ENCODE measurements around the gene VAV1.

VAV1 gene

DNA sequence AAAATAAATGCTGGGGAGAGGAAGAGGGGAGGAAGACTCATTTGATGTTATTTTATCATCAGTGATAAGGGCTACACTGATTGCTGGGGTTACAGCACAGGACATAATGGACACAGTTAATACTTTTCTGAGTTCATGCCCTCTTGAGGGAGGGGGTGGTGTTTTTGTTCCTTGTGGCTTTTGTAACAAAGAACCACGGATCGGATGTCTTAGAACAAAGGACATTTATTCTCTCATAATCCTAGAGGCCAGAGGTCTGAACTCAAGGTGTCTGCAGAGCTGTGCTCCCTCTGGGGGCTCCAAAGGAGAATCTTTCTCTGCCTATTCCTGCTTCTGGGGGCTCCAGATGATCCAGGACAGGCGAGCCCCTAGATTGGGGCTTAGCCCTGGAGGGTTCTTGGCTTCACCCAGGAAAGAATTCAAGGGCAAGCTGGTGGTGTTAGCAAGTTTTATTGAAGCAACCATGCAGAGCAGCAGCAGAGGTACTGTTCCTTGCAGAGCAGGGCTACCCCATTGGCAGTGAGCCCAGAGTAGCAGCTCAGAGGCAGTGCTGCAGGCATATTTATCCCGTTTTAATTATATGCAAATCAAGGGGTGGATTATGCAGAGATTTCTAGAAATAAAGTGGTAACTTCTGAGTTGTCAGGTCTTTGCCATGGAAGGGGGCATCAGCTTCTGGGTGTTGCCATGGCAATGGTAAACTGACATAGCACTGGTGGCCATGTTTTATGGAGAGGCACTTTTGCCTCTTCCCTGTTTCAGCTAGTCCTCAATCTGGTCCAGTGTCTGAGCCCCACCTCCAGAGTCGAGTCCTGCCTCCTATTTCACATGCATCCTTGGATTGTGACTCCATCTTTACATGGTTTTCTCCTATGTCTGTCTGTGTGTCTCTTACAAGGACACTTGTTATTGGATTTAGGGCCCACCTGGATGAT is 18.0 kb downstream of the VAV1 start:
- DNase-seq = no peak

DNA sequence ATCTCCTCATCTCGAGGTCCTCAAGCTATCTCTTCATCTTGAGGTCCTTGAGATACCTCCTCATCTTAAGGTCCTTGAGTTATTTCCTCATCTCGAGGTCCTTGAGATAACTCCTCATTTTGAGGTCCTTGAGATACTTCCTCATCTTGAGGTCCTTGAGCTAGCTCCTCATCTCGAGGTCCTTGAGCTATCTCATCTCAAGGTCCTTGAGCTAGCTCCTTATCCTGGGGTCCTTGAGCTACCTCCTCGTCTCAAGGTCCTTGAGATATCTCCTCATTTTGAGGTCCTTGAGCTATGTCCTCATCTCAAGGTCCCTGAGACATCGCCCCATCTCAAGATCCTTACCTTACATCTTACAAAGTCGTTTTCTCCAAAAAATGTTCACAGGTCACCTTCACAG is 18.7 kb downstream of the VAV1 start:
- no peak for DNase-seq

DNA sequence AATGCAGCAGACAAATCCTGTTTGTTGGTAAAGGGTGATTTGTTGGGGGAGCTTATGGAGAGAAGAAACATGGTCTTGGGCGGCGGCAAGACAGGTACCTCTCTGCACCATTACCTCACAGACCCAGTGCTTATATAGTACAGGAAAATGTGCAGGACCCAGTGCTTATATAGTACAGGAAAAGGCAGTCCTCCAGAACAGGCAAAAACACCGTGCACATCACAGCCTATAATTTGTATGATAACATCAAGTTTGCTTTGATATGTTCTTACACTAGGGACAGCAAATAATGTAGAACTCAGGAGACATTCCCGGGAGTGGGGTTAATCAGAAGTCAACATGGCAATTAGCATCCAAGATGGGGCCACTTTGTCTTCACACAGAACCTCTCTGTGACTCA is 20.9 kb downstream of the VAV1 start:
- DNase-seq = no peak

DNA sequence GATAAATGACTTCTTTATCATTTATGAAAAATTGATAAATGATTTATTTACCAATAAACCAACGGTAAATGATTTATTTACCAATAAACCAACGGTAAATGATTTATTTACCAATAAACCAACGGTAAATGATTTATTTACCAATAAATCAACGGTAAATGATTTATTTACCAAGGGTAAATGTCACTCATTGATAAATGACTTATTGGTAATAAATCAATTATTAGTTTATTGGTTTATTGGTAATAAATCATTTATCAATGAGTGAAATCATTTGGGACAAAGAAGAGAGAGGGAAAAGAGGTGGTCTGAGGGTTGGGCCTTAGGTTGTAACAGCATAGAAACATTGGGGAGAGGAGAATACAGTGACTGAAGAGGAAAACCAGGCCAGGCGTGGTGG is 21.5 kb downstream of the VAV1 start:
- no peak for DNase-seq

DNA sequence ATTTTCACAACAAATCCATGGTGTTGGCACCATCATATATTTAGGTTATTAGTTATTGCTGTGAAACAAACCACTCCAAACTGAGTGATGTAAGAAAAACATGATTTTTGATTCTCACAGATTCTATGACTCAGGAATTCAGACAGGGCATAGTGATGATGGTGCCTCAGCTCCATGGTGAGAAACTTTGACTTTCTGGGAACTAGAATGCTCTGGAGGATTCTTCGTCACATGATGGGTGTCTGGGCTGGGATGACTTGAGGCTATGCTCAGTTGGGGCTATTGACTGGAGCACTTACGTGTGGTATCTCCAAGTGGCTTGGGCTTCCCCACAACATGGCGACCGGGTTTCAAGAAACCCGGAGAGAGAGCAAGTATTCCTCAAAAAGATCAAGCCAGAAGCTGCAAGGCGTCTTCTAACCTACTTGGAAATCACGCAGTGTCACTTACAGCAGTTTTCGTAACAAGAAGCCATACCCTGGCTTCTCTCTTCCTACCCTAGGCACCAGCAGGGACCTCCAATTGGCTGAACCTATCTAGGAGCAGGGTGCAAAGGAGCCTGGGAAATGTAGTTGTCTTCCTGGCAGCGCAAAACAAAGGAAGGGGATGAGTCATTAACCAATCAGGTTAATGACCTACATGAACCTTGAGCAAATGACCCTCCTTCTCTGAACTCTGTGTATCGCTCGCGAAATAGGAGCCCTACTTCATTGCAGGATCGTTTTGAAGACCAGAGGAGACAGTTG is 22.4 kb downstream of the VAV1 start:
- DNase-seq = no peak

DNA sequence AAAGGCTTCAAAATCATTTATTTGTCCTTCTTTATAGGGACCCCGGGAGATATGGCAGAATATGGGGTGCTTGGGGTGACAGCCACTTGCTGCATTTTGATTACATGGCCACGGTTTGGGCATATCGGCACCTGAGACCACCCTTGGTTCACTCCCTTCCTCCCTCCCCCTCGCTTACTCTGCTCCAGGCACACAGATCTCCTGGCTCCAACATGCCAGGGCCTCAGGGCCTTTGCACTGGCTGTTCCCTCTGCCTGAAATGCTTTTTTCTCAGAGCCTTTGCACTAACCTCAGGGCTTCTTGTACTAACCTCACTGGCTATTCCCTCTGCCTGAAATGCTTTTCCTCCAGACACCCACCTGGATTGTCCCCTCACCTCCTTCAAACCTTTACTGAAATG is 23.8 kb downstream of the VAV1 start:
- DNase-seq = no peak

DNA sequence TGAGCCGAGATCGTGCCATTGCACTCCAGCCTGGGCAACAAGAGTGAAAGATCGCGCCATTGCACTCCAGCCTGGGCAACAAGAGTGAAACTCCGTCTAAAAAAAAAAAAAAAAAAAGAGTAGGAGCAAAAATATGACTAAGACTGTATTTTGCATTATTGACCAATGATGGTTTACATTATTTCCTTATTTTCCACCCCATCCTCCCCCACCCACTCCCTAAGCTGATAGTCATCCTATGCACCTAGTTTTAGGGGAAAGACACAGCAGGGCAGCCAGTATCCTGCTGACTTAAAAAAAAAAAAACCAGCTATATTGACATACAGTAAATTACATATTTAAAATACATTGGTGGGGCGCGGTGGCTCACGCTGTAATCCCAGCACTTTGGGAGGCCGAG is 25.1 kb downstream of the VAV1 start:
- DNase-seq = no peak

DNA sequence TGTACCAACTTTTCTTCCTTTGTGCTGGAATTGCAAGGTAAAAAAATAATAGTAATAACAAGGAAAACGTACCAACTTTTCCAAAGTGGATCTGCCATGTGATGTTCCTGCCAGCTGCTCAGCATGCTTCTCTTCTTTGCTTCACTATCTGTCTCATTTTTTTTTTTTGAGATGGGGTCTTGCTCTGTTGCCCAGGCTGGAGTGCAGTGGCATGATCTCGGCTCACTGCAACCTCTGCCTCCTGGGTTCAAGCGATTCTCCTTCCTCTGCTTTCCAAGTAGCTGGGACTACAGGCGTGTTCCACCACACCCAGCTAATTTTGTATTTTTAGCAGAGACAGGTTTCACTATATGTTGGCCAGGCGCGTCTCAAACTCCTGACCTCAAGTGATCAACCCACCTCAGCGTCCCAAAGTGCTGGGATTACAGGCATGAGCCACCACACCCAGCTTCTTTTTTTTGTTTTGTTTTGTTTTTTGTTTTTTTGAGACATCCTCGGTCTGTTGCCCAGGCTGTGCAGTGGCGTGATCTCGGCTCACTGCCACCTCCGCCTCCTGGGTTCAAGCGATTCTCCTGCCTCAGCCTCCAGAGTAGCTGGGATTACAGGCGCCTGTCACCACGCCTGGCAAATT is 27.8 kb downstream of the VAV1 start:
- peak; percentile 19 for DNase-seq

DNA sequence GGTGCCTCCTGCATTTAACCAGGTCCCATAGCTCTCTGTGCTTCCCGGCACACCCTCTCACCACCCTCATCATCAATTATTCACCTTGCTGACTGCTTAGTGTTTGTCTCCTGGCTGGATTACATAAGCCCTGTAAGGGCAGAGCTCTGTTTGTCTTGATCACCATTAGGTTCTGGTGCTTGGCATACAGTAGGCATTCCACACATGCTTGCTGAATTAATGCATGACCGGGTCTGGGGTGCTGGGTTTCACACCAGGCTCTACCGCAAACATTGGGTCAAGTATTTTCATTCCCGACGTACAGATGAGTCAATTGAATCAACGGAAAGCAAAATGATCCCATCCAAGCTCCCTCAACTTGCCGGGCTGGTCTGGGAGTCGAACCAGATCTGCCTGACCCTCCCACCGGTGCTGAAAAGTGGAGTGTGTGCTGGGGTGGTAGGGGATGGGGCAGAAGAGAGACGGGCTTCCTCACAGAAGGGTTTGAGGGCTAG is 28.5 kb downstream of the VAV1 start:
- DNase-seq = peak; percentile 31

DNA sequence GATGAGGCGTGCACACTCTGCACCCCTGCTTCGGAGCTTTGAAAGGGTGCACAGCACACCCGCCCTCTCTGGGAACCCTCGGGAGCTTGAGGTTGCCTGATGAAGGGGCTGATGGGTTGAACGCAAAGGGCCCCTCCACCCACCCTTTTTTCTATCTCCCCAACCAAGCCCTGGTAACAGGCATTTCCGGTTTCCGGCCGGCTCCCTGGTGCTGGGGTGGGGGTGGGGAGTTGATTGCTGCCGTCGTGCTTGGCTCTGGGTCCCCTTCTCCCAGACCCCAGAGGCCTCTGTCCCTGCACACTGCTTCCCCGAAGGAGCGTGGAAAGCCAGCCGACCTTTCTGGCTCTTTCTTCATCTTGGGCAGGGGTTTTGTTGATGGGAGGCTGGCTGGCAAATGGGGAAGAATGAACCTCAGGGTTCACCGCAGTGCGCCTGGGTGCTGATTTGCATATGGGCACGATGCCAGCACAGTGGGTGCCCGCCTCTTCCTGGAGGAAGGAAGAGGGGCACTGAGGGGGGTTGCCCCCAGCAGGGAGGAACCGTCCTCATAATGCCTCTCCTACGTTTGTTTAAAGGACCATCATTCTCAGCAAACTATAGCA is 29.1 kb downstream of the VAV1 start:
- DNase-seq = peak; percentile 87

DNA sequence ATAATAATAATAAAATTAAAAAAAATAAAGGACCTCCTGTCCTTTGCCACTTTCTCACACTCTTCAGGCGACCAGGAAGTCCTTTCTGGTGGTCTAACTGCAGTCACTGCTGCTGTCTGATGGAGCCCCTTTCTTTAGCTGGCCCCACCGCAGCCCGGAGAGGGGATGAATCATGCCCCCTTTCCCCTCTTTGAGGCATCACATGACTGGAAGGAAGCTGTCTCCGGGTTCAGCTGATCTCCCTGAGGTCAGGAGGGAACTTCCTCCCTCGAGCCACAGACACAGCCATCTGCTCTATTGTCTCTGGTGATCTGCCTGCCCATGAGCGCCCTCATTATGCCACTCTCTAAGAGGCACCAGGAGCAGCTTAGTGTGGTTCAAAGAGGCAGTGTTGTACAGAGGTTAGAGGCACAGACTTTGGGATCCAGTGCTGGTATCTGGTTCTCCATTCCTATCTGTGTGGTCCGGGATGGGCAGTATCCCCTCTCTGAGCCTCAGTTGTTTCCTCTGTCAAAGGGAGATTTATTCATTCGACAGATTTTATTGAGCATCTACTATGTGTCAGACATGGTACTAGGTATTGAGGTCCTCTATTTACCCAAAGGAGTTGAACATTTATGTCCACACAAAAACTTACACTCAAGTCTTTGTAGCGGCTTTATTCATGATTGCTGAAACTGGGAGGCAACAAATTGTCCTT is 30.0 kb downstream of the VAV1 start:
- DNase-seq = peak; percentile 87

DNA sequence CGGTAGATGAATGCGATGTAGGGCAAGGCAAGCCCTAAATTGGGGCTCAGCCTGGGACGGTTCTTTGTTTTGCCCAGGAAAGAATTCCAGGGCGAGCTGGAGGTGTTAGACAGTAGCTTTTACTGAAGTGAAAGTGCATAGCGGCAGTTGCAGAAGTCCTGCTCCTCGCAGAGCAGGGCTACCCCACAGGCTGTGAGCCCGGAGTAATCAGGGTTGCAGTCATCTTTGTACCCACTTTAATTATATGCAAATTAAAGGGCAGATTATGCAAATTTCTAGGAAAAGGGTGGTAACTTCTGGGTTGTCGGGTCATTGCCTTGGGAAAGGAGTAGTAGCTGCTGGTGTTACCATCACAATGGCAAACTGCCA is 30.5 kb downstream of the VAV1 start:
- DNase-seq = no peak

DNA sequence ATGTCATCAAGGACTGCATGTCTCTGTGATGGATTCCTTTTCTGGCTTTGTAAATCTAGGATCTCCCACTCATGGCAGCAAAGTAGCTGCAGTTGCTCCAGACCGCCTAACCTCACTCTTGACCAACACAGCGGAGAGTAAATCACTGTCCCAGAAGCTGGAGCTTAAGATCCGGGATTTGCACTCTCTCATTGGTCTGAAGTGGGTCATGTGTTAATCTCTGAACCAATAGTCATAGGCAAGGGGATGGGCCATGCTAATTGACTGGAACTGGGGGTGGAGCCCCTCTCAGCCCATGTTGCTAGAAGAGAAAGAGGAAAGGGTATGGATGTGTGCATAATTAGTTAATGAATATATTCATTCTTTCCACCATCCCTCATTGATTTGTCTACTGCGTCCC is 34.0 kb downstream of the VAV1 start:
- DNase-seq = no peak

DNA sequence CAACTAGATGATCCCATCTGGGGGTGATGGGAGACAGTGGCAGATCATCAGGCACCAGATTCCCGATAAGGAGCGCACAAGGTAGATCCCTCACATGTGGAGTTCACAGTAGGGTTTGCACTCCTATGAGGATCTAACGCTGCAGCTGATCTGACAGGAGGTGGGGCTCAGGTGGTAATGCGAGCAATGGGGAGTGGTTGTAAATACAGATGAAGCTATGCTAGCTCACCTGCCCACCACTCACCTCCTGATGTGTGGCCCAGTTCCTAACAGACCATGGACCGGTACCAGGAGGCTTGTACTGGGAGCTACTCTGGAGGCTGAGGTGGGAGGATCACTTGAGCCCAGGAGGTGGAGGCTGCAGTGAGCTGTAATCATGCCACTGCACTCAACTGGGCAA is 34.8 kb downstream of the VAV1 start:
- DNase-seq = no peak

DNA sequence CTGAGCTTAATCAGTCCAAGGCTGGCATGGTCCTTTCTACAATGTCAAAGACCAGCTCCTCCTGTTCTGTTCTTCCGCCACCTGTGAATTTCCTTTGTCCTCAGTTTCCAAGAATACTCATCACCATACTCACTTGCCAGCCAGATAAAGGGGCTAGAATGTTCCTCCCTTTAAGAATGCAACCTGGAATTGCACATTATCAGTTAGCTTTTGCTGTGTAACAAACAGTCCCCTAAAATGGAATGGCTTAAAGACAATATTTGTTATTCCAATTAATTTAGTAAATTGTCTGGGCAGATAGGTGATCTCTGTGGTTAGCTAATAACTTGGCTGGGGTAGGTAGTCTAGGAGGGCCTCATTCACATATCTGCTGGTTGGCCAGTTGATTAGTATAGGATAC is 36.0 kb downstream of the VAV1 start:
- no peak for DNase-seq

DNA sequence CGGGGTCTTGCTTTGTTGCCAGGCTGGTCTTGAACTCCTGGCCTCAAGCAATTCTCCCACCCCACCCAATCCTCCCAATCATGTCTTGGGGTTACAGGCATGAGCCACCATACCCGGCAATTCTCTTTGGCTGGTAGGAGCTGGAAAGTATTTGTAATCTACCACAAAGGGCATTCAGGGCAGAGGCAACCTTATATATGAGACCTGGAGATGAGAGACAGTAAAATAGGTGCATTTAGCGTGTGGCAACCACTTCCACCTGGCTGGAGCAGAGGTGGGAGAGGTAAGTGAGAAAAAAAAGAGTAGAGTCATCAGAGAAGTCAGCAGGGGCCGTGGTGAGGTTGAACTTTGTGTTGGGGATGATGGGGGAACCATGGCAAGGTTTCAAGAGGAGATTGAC is 36.8 kb downstream of the VAV1 start:
- no peak for DNase-seq

DNA sequence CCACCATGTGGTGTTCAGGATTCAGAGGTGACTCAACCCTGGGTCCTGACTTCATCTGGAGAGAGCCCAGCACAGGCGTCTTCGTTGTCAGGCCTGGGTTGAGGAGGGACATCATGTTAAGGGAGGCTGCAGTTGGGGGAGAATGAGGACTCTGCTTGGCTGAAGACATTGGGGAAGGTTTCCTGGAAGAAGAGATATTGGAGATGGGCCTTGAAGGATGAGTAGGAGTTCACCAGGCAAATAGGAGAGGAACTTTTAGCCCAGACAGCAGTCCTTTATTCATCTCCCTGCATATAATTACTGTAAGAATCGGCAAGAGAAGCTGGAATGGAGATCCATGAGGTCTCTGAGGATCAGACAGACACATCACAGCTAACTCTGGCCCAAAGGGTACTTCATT is 38.9 kb downstream of the VAV1 start:
- DNase-seq = no peak

DNA sequence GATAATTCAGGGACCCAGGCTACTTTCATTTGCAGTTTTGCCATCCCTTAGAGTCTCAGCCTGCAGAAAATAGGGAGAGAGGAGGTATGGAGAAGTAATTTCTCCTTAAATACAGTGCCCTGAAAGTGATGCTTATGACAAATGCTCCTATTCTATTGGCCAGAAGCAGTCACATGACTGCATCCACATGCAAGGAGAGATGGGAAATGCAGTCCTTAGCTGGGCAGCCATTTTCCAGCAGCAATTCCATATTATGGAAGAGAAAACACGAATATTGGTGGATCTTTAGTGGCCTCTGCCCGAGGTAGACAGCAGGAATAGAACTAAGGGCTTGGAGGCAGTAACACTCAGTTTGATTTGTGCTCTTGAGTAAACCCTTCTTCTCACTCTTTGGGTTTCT is 39.4 kb downstream of the VAV1 start:
- DNase-seq = peak; percentile 41

DNA sequence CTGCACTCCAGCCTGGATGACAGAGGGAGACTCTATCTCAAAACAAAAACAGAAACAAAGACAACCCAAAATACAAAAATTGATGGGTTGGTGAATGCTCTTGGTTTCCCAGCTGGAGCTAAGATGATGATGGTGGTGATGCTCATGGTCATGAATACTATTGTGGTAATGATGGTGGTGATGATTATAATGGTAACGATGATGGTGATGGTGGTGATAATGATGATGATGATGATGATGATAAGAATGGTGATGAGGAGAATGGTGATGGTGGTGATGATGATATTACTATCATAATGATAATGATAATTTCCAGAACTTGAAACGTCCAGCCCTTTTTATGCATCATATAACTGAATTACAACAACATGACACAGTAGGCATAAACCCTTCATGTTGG is 40.1 kb downstream of the VAV1 start:
- no peak for DNase-seq

DNA sequence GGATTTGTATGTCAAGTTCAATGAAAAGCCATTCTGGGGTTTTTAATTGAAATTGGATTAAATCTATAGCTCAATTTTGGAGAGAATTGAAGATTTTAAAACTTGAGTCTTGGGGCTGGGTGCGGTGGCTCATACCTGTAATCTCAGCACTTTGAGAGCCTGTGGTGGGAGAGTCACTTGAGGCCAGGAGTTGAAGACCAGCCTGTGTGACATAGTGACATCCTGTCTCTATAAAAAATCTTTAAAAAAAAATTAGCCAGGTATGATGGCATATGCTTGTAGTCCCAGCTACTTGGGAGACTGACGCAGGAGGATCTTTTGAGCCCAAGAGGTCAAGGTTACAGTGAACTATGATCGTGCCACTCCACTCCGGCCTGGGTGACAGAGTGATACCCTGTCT is 41.2 kb downstream of the VAV1 start:
- no peak for DNase-seq

DNA sequence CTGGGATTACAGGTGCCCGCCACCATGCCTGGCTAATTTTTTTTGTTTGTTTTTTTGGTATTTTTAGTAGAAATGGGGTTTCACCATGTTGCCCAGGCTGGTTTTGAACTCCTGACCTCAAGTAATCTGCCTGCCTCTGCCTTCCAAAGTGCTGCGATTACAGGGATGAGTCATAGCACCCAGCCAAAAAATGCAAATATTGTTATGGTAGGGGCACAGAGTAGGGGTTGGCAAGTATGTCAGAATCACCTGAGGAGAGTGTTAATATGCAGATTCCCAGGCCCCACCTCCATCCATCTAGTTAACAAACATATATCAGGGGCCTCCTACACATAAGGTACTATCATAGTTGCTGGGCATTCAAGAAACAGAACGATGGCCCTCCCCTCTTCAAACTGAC is 44.7 kb downstream of the VAV1 start:
- no peak for DNase-seq

DNA sequence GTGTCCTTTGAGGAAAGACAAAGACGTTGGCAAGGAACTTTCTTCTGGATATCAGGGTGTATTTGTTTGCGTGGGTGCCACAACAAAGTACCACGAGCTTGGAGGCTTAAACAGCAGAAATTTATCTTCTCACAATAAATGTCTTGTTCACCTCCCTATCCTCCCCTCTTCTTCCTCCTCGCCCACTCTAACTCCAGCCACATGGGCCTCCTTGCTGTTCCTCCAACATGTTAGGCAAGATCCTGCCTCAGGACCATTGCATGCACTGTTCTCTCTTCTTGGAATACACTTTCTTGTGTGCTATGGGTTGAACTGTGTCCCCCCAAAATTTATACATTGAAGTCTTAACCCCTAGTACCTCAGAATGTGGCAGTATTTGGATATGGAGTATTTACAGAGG is 45.7 kb downstream of the VAV1 start:
- DNase-seq = no peak

DNA sequence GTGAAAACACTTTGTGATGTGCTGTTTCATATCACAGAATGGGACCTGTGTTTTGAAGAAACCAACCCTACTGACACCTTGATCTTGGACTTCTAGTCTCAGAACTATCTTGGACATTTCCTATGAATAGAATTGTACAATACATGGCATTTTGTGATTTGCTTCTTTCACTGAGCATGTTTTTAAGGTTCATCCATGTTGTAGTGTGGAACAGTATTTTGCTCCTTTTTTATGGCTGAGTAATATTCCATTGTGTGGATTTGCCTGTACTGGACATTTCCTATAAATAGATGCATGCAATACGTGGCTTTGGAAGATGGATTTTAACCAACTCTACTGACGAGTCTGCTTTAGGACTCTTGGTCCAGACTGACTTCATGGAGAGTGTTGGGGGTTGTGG is 46.8 kb downstream of the VAV1 start:
- no peak for DNase-seq
